ENCODE data around the gene CAMTA1.

The CAMTA1 gene

DNA sequence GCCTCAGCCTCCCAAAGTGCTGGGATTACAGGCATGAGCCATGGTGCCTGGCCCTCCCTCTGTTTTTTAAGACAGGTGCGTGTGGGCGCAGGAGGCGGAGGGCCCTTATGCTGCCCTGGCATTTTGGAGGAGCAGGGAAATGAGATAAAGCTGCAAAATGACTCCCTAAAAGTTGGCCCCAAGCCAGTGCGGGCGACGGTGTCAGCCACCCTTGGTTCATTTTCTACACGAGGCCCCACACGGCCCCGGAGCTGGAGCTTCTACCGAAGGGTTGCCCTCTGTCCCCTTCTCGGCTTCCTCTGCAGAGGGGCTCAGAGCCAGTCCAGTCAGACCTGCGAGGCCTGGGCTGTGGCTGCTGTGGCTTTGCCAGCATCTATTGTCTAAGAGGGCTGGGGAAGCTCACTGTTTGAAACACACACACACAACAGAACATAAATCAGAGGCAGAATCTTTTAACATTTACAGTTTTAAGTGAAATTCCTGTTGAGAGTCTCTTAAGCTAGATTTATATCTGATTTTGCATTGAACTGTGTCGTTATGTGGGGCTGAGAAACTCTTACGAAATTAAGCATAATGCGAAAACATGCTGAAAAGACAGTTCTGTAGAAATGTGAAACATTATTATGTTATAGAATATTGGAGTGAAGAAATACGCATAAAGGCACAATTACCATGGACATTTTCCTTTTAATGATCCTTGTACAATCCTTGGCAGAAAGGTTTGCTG lies 255.9 kb downstream of the CAMTA1 start:
- no peak for DNase-seq (ENCODE audit: low spot score)

DNA sequence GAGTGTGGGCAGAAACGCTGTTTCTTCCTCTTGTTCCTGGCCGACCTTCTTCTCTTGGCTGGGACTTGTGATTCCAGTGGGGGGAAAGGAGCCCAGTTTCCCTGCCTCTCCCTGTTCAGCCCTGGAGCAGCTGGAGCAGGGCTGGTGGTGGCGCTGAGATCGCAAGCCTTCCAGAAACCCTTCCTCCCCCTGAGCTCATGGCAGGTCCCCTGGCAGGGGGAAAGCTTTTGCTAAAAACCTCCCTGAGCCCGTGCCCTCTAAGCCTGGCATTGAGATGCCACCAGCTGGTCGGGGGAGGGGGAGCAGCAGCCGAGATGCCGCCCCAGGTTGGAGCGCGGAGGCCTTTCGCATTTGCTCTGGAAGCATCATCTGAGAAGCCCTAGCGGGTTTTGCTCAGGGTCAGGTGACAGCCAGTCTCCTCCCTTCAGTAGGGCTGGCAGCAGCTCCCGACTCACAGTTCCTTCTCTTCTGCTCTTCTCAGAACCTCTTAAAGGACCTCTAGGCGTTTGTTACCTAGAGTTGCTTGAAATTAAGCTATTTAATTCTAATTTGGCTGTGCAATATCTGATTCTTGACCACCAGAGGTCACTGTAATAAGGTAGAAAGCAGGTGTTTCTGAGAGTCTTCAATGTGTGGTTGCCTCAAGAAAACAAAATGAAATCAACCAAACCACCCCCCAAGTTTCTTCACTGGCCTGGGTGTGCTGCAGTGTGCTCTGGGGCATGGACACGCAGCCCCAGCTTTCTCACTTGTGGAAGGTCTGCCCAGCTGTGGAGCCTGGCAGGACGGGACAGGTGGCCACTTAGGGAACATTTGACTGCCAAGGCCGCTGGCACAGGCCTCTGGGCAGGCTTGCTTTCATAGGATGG lies 257.3 kb downstream of the CAMTA1 start:
- peak; percentile 57 for DNase-seq (ENCODE audit: low spot score)

DNA sequence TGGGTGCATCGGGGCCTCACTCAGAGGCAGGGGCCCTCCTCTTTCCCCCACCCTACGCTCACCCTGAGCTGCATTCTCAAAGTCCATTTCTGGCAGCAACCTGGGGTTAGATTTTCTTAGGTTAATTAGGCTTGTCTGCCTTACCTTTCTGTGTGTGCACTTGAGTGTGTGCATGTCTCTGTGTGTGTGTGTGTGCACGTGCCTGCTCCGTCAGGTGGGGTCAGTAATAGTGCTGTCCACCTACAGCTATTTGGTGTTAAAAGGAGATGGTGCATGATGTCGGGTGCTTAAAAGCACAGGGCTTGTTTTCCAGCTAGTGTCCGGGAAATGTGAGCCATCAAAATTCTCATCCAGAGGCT lies 257.9 kb downstream of the CAMTA1 start:
- DNase-seq (ENCODE audit: low spot score) = no peak

DNA sequence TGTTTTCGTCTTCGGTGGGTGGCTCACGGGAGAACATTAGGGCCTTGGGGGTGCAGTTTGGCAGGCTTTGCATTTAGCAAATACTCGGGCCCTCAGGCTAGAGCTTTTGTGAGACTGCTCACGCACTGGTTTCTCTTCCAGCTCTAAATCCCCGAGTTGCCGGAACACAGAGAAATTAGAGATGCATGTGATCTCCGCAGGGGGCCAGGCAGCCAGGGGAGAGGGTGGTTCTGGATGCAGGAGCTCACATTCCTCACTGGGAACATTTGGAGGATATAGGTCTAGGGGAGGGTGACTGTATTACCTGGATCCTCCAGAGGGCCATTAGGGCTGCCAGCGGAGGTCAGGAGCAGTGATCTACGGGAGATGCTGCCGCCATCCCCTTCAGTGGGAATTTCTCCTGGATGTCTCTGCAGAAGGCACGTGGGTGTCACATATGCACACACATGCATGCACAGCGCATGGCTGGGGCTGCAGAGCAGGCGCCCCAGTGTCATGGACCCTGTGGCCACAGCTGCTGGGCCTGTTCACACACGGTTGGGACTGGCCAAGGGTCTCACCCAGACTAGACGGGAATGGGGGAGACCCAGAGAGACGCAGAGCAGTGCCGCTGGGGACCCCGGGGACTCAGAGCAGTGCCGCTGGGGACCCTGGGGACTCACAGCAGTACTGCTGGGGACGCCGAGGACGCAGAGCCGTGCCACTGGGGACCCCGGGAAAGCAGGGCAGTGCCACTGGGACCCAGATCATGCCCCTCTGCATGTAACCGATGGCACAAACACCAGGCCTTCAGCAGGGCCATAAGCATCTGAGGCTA lies 258.7 kb downstream of the CAMTA1 start:
- no peak for DNase-seq (ENCODE audit: low spot score)

DNA sequence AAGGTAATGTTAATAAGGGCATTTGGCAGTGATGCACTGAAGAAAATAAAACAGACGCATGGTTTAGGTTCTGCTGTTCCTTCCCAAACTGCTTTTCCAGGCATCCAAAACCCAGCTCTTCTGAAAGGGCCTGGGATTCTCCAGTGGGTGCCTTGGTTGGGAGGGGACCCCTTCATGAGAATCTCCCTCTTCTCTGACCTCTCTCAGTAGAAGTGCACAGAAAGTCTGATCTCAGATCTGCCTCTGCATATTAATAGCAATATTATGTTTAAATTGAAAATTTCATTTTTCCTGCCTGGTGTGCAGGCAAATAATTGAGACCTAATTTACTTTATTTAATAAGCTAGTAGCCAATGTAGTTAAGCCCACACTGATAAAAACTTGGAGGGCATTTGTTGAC lies 260.6 kb downstream of the CAMTA1 start:
- no peak for DNase-seq (ENCODE audit: low spot score)

DNA sequence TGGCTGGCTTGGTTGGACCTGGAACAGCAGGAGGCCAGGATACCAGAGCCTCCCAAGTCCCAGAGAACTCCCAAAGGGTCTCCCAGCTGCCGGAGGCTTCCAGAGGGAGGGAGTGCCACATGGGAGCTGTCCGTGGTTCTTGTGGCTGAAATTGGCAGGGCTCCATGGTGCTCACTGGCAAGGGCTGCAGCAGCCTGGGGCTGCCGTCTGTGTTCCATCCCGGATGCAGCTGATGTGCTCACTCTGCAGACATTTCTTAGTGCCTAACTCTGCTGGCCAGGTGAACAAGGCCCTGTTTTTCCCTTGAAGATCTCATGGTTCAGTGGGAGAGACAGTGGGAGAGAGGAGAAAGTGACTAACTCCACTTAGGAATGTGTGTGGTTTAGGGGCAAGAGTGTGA lies 261.1 kb downstream of the CAMTA1 start:
- DNase-seq (ENCODE audit: low spot score) = no peak

DNA sequence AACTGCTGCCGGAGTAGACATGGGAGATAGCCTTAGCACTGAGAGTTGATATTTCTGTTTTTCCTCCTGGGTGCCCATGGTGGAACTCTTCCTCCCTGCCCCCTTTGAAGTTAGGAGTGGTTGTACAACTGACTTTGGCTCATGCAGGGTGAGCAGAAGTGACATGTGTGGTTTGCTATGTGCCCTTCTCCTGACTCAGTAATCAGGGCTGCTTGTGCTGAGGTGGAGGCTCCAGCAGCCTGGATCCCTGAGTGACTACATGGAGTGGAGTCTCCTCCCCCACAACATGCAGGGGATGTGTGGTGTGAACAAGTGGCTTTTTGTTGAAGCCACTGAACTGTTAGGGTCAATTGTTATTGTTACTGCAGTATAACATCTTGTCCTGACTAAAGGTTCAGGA lies 261.6 kb downstream of the CAMTA1 start:
- DNase-seq (ENCODE audit: low spot score) = no peak

DNA sequence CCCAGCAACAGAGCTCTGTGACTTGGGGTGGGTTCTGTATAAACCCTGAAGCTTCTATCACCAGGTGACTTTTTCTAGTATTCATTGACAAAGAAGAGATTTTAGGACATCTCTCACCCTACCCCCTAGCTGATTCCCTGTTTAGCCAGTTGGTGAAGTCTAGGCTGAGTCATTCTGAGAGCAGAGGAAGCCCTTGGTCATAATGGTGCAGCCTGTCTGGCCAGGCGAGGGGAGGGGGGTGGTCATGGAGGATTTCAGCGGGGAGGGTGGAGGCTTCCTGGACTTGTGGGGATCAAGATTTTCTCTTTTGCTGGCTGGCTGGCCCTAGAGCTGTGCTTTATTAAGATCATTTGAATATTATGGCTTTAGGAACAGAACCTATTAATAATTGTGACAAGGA lies 262.6 kb downstream of the CAMTA1 start:
- no peak for DNase-seq (ENCODE audit: low spot score)

DNA sequence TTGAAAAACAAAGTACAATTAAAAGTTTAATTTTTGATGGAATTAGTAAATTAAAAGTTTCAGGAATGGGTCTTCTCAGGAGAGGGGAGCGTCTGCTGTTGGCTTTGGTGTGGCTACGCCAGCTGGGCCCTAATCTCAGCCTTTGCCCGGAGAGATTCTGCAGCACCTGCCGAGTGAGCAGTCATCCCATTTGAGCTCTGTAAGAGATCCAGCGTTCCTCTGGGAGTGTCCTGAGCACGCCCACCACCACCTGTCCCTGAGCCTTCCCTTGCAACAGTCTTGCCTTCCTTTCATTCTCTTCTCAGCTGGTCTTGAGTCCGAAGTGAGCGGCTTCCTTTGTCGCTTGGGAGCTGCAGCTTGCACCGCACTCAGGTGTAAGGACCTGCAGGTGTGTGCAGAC lies 263.1 kb downstream of the CAMTA1 start:
- DNase-seq (ENCODE audit: low spot score) = peak; percentile 58

DNA sequence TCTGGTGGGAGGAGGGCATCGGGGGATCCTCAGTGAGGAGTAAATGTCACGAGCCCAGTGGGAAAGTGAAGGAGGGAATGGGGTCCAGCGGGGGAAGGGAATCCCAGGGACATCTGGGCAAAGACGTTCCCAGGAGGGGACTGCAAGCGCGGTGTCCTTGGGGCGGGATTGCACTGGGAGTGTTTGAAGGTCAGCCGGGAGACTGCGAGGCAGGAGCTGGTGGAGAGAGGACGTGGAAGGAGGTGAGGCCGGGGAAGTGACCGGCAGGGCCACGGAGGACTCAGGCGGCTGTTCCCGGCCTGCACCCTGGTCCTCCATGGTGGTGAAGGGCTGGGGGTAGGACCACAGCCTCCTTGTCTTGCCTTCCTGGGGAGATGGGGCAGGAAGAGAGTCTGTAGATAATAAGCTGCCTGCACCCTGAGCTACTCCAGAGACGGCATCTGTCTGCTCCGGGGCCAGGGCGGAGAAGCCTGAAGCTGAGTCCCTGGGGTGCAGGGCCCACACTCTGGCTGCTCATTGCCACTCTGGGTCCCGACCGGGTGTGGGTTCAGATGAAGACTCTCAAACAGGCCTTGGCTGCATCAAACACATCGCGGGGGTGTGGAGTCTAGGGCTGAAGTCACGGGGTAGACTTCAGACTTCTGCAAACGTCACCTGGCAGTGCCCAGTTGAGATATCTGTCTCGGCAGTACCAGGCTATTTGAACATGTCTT lies 264.8 kb downstream of the CAMTA1 start:
- no peak for DNase-seq (ENCODE audit: low spot score)

DNA sequence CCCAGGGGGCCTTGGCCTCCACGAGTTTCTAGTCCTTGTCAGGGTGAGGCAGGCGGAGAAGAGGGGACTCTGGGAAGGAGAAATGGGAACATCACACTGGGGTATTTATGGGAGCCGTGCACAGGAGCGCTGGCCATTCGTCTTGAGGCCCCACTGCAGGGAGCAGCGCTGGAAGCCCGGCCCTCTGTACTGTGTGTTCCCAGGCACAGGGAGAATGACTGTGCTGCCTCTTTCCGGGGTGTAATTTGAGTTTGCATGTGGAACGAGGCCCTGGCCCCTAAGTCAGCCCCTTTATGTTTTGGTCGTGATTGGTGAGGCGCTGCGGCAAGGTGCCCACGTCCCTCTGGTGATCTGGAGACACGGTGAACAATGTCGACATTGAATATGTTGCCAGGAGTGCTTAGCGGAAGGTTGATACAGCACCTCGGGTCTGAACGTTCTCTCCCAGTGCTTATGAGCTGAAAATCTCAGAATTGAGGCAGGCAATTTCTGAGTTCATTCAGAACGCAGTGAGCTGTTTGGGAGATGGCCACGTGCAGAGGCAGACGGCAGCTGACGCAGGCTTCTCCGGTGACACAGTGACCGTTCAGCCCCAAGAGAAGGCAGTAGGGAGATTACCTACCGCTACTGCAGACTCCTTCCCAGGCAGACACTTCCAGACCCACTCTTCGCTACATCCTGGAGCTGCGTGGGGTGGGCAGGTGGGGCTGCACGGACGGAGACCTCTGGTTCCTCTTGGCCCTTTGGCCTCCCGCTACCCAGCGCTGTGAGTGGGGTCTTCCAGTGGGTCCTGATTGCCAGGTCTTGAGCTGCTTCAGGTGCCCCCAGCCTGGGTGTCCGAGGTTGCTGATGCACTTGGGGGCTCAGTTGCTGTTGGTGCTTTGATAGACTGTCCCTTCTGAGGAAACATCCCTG lies 265.8 kb downstream of the CAMTA1 start:
- no peak for DNase-seq (ENCODE audit: low spot score)

DNA sequence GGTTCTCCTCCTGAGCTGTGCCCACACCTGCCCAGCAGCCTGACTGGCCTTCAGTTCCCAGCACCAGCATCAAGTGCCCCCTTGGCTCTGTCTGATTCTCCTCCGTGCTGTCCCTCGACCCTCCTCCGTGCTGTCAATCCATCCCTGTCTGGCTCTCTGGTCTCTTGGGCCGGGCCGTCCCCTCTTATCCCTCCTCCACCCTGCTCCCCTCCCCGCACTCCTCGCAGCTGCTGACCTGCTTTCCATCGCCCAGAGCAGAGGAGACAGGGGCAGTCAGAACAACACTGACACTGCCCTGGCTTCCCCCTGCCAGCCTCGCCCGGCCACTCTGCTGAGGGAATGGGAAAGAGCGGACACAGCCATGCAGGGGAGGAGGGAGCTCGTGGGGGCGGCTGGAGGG lies 267.4 kb downstream of the CAMTA1 start:
- no peak for DNase-seq (ENCODE audit: low spot score)

DNA sequence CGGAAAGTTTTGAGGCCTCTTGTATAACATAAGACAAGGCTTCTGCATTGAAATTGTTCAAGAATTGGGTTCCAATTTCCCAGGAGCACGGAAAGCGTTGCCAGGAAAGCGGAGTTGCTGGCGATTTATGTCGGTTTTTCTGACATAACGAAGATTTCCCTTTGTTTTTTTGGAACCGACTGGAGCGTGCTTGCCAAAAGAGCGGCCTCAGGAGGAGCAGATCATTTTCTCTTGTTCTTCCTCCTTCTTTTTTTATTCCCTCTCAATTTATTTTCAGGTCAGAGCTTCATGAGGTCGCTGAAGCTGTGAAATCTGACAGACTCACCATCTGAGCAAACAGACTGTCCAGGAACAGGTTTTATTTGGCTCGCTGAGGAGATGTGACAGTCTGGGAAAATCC lies 275.5 kb downstream of the CAMTA1 start:
- no peak for DNase-seq (ENCODE audit: low spot score)

DNA sequence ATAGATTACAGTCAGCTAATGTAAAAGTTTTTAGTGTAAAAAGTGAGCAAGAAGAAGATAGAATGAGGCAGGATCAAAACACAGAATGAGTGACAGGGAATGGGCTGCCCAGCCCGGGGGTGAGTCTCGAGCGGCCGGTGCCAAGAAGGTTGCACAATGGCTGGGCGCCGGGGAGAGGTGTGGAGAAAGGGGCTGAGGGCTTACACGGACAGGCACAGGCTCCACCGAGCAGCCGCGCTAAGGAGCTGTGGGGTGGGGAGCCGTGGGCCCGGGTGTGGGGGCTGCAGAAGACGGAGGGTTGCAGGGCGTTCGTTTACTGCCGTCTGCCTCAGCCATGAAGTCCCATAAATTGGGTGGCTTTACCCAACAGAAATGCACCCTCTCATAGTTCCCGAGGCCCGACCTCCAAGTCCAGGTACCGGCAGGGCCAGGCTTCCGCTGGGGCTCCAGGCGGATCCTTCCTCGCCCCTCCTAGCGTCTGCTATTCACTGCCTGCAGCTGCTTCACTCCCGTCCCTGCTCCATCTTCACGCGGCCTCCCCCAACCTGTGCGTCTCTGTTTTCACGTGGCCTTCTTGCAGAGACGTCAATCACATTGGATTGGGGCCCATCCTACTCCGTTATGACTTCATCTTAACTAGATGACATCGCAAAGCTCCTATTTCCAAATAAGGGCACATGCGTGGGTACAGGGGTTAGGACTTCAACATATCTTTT lies 277.2 kb downstream of the CAMTA1 start:
- DNase-seq (ENCODE audit: low spot score) = no peak

DNA sequence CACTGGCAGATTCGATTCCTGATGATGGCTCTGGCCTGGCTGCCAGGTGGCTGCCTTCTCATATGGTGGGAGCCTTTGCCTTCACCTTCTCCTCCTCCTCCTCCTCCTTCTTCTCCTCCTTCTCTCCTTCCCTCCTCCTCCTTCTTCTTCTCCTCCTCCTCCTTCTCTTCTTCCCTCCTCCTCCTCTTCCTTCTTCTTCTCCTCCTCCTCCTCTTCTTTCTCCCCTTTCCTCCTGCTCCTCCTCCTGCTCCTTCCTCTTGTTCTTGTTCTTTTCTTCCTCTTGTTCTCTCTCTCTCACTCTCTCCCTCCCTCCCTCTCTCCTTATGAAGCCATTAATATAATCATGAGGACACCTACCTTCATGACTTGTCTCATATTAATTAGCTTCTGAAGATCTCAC lies 278.7 kb downstream of the CAMTA1 start:
- no peak for DNase-seq (ENCODE audit: low spot score)

DNA sequence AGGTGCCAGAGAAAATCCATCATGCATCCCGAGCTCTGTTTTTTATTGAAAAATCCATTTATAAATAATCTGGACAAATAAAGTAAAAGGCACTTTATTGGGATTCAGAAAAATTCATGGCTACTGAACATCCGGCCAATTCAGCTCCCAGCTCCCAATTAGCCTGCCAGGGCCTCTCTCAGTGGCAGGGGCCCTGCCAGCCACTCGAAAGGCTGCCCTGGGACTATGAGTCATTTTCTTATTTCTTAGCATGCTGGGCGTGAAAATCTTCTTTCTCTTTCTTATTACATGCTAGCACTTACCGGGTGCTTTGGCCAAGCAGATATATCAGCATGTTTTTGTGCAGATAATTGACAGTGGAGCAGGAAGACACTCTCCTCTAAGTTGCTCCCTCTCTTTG lies 283.3 kb downstream of the CAMTA1 start:
- no peak for DNase-seq (ENCODE audit: low spot score)

DNA sequence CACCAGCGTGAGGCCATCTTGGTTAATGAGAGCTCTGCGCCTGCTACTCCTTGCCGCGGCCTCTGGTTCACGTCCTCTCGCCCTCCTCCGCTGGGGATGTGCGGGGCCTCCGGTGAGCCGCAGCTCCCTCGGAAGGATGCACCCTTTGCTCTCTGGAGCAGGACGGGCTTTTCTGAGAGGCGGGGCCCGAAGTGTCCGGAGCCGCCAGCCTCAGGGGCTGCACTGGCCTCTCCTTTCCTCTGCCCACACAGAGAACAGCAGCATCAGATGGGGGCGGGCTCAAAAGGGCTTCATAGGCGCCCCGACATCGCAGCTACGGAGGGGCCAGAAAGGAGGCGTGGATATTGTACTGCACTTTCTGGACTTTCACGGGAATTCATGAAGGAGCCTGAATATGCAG lies 284.7 kb downstream of the CAMTA1 start:
- no peak for DNase-seq (ENCODE audit: low spot score)

DNA sequence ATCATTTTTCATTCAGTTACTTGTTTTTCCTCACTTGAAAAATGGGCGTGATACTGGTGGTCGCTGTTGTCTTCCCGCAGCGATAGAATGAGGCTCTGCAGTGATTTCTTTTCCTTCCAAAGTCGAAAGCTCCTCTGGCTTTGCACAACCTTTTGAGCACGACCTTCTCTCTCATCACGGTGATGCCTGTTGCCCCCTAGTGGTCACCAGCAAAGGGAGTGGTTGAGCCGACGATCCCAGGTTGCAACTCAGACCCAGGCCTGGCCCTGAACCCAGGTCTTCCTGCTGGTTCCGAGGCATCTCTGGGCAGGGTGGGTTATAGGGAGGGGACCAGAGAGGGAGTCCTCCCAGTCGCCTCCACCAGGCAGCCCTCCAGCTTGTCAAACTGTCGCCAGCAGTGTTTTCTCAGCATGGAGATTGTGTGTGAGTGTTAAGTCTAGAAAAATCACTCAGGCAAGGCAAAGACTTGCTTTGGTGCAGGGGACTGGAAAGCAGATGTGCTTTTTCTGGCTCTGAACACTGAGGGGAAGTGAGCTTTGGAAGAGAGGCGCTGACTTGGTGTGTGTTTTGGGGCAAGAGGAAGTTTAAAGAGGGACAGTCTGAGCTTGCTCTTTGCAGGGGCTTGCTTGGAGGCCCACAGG lies 285.3 kb downstream of the CAMTA1 start:
- DNase-seq (ENCODE audit: low spot score) = peak; percentile 83

DNA sequence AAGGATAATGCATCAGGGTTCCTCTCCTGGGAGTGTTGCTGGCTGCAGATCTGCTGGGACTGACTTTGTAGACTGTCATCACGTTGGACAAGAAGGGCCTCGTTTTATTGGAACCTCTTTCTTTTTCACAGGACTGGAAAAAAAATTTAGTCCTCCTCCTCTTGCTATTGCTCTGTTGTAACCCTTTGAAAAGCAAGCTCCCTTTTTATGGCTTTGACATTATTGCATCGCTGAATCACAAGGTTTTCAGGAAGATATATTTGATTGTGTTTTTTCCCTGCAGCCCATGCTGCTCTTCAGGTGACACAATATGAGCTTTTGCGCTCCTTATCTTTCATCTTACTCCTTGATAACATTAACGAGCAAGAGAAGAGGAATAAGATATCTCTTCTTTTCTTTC lies 290.9 kb downstream of the CAMTA1 start:
- DNase-seq (ENCODE audit: low spot score) = no peak

DNA sequence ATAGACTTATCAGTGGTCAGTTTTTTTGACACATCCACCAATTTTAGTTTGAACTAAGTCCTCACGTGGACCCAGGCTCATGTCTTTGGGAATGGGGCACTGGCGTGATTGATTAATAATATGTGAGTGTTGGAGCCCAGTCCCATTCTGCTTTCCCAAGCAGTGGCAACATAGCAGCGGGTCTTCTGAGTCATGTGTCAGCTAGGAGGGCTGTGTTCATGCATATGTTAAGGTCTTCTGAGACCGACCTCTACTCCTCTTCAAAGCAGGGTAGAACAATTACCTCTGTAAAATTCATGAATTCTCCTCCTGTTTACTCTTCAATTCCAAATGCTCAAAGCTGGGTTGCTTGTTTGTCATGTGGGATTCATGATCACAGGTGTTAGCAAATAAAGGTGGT lies 291.3 kb downstream of the CAMTA1 start:
- no peak for DNase-seq (ENCODE audit: low spot score)
